SK-N-SH (cell line): Measurements from ENCODE around the gene F2RL2.

Source experiments
- JUND ChIP-seq: IDR thresholded peaks from 2 replicates; pipeline ENCODE4 v1.4.0; 2012
- MEF2A ChIP-seq: IDR thresholded peaks from 2 replicates; pipeline ENCODE4 v1.4.0; 2012; ENCODE audit warnings: low read depth, borderline replicate concordance
- MXI1 ChIP-seq: IDR thresholded peaks from 2 replicates; pipeline ENCODE4 v1.6.1; 2012; ENCODE audit warnings: mild to moderate bottlenecking, low read depth, low read length, improper control_type of control experiment
- NFIC ChIP-seq: IDR thresholded peaks from 2 replicates; pipeline ENCODE4 v1.4.0; 2012; ENCODE audit warnings: borderline replicate concordance
- RAD21 ChIP-seq: IDR thresholded peaks from 2 replicates; pipeline ENCODE4 v1.6.1; 2012; ENCODE audit warnings: mild to moderate bottlenecking, low read length
- RXRA ChIP-seq: IDR thresholded peaks from 2 replicates; pipeline ENCODE4 v1.4.0; 2012; ENCODE audit warnings: low read depth, mild to moderate bottlenecking, borderline replicate concordance
- SMC3 ChIP-seq: IDR thresholded peaks from 2 replicates; pipeline ENCODE4 v1.6.1; 2012; ENCODE audit warnings: low read depth, low read length, improper control_type of control experiment
- TAF1 ChIP-seq: IDR thresholded peaks from 2 replicates; pipeline ENCODE4 v1.6.1; 2012; ENCODE audit warnings: low read depth, mild to moderate bottlenecking, low read length, moderate library complexity, borderline replicate concordance
- YY1 ChIP-seq: IDR thresholded peaks from 2 replicates; pipeline ENCODE4 v1.4.0; 2012; ENCODE audit warnings: low read depth, mild to moderate bottlenecking
- TF ChIP-seq, protein P1 (sequence below): IDR thresholded peaks from 2 replicates; pipeline ENCODE4 v1.4.0; 2012; ENCODE audit warnings: low read depth, borderline replicate concordance
- TF ChIP-seq, protein P2 (sequence below): IDR thresholded peaks from 2 replicates; pipeline ENCODE4 v1.4.0; 2012; ENCODE audit warnings: low read depth
- TF ChIP-seq, protein P3 (sequence below): fragments of 200-600 bp; sonication (generic); IDR thresholded peaks from 2 replicates; pipeline ENCODE4 v1.6.1; 2017; ENCODE audit warnings: antibody characterized with exemption, mild to moderate bottlenecking, moderate library complexity
- TF ChIP-seq, protein P4 (sequence below): IDR thresholded peaks from 2 replicates; pipeline ENCODE4 v1.6.1; 2012; ENCODE audit warnings: mild to moderate bottlenecking, low read depth, low read length, moderate library complexity

DNA sequence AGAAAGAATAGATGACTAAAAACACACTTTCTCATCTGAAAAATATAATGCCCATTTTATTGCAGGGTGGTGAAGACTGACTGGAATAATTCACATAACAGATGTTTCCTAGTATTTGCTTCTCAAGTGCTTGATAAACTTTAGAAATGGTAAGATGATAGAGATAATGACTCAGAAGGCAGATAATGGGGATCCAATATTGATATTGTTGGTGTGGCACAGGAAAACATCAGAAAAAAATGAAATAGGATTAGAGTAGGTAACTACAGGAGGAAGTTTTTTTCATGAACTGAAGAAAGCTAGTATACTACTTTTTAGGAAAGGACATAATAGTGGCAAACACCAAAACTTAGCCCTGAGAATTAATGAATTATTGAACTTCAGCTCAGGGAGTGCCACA lies 20.2 kb upstream of the F2RL2 start:
- TF ChIP-seq RAD21 (no peak), SMC3 (no peak), NFIC (no peak), MEF2A (no peak), RXRA (no peak), YY1 (no peak), TAF1 (no peak), MXI1 (no peak), JUND (no peak)
- TF ChIP-seq, protein P1, sequence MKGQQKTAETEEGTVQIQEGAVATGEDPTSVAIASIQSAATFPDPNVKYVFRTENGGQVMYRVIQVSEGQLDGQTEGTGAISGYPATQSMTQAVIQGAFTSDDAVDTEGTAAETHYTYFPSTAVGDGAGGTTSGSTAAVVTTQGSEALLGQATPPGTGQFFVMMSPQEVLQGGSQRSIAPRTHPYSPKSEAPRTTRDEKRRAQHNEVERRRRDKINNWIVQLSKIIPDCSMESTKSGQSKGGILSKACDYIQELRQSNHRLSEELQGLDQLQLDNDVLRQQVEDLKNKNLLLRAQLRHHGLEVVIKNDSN = no peak
- TF ChIP-seq, protein P2, sequence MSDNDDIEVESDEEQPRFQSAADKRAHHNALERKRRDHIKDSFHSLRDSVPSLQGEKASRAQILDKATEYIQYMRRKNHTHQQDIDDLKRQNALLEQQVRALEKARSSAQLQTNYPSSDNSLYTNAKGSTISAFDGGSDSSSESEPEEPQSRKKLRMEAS = no peak
- TF ChIP-seq, protein P3, sequence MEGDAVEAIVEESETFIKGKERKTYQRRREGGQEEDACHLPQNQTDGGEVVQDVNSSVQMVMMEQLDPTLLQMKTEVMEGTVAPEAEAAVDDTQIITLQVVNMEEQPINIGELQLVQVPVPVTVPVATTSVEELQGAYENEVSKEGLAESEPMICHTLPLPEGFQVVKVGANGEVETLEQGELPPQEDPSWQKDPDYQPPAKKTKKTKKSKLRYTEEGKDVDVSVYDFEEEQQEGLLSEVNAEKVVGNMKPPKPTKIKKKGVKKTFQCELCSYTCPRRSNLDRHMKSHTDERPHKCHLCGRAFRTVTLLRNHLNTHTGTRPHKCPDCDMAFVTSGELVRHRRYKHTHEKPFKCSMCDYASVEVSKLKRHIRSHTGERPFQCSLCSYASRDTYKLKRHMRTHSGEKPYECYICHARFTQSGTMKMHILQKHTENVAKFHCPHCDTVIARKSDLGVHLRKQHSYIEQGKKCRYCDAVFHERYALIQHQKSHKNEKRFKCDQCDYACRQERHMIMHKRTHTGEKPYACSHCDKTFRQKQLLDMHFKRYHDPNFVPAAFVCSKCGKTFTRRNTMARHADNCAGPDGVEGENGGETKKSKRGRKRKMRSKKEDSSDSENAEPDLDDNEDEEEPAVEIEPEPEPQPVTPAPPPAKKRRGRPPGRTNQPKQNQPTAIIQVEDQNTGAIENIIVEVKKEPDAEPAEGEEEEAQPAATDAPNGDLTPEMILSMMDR = no peak
- TF ChIP-seq, protein P4, sequence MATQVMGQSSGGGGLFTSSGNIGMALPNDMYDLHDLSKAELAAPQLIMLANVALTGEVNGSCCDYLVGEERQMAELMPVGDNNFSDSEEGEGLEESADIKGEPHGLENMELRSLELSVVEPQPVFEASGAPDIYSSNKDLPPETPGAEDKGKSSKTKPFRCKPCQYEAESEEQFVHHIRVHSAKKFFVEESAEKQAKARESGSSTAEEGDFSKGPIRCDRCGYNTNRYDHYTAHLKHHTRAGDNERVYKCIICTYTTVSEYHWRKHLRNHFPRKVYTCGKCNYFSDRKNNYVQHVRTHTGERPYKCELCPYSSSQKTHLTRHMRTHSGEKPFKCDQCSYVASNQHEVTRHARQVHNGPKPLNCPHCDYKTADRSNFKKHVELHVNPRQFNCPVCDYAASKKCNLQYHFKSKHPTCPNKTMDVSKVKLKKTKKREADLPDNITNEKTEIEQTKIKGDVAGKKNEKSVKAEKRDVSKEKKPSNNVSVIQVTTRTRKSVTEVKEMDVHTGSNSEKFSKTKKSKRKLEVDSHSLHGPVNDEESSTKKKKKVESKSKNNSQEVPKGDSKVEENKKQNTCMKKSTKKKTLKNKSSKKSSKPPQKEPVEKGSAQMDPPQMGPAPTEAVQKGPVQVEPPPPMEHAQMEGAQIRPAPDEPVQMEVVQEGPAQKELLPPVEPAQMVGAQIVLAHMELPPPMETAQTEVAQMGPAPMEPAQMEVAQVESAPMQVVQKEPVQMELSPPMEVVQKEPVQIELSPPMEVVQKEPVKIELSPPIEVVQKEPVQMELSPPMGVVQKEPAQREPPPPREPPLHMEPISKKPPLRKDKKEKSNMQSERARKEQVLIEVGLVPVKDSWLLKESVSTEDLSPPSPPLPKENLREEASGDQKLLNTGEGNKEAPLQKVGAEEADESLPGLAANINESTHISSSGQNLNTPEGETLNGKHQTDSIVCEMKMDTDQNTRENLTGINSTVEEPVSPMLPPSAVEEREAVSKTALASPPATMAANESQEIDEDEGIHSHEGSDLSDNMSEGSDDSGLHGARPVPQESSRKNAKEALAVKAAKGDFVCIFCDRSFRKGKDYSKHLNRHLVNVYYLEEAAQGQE = no peak
